Caco-2 (cell line): Measurements from ENCODE around the gene NADK2. TPM values are rescaled to one million over a fixed set of nuclear protein-coding genes. Genes with fewer than 3 reads are reported as not detected.
"Not testable (repeated sequence)": the region's sequence is repeated elsewhere in the genome, so short reads cannot be mapped to it uniquely, and the experiment has no call there.

Source experiments
- BruUV-seq: library from RNA; stranded (reverse); fragments of 400-500 nt; replicated peaks from 2 replicates; lab custom pipeline; 2021; lab: Mats Ljungman, UMichigan
- CTCF ChIA-PET: fragments of 300-600 bp; sonication (Branson Sonifier 250); formaldehyde crosslinking; loops from one replicate; lab custom pipeline; 2022; ENCODE audit warnings: antibody characterized with exemption; lab: Charles Lee
- POLR2A ChIA-PET: fragments of 300-600 bp; sonication (Branson Sonifier 250); formaldehyde crosslinking; loops from one replicate; lab custom pipeline; 2022; ENCODE audit warnings: antibody characterized with exemption; lab: Charles Lee
- DNase-seq, 2 experiments: peaks; one replicate each; pipeline versions ENCODE4 v3.0.0 to v3.0.0-alpha.2; 2020 to 2022
- H3K27me3 ChIP-seq: replicated peaks from 2 replicates; pipeline ENCODE4 v1.6.0; 2011; ENCODE audit warnings: low read length; ENCODE audit not compliant: control insufficient read depth, insufficient read depth
- H3K36me3 ChIP-seq: 2 replicates; pipeline ENCODE4 v1.5.1; 2011; ENCODE audit warnings: low read length; ENCODE audit not compliant: control insufficient read depth, insufficient read depth
- H3K4me1 ChIP-seq: fragments of 250-450 bp; sonication (Bioruptor Pico); 2 replicates; pipeline ENCODE4 v1.5.1; 2020; ENCODE audit warnings: mild to moderate bottlenecking
- H3K4me3 ChIP-seq: 2 replicates; pipeline ENCODE4 v1.5.1; 2011; ENCODE audit warnings: low read depth, mild to moderate bottlenecking, control low read depth, low read length
- H3K9me3 ChIP-seq: fragments of 250-450 bp; sonication (Bioruptor Pico); 2 replicates; pipeline ENCODE4 v1.5.1; 2020; ENCODE audit warnings: mild to moderate bottlenecking, moderate library complexity
- H3K27ac Mint-ChIP-seq: one replicate; pipeline ENCODE4 v1.8.0; 2022; ENCODE audit warnings: mixed read lengths; ENCODE audit not compliant: unreplicated experiment
- H3K27me3 Mint-ChIP-seq: one replicate; pipeline ENCODE4 v1.8.0; 2022; ENCODE audit warnings: mixed read lengths; ENCODE audit not compliant: insufficient read depth, unreplicated experiment
- H3K36me3 Mint-ChIP-seq: one replicate; pipeline ENCODE4 v1.8.0; 2022; ENCODE audit warnings: mild to moderate bottlenecking, mixed read lengths; ENCODE audit not compliant: insufficient read depth, unreplicated experiment
- H3K4me1 Mint-ChIP-seq: one replicate; pipeline ENCODE4 v1.8.0; 2022; ENCODE audit warnings: low read depth, mixed read lengths; ENCODE audit not compliant: unreplicated experiment
- H3K4me3 Mint-ChIP-seq: one replicate; pipeline ENCODE4 v1.8.0; 2022; ENCODE audit warnings: mild to moderate bottlenecking, moderate library complexity, mixed read lengths; ENCODE audit not compliant: unreplicated experiment
- H3K9me3 Mint-ChIP-seq: one replicate; pipeline ENCODE4 v1.8.0; 2022; ENCODE audit warnings: mixed read lengths; ENCODE audit not compliant: unreplicated experiment
- intact Hi-C: fragments of 100-400 bp; cut with micrococcal nuclease; formaldehyde crosslinking; loops from one replicate; pipeline ENCODE4 v1.10.0; 2022; ENCODE audit not compliant: unreplicated experiment
- total RNA-seq: library from RNA; stranded (reverse); gene quantifications from 2 replicates; pipeline ENCODE4 v1.2.3, GENCODE V29; 2022
- TF ChIP-seq, protein P1 (sequence below), 2 experiments: fragments of 200-600 bp in 1 of 2; IDR thresholded peaks; 1 replicate in 1 of 2; 2 replicates in 1 of 2; pipeline versions ENCODE4 v1.5.1 to v1.8.0; 2011 to 2022; ENCODE audit warnings: antibody characterized with exemption in 1 of 2, control low read depth in 1 of 2, inconsistent platforms in 1 of 2, low read depth in 1 of 2, low read length in 1 of 2, mild to moderate bottlenecking in 1 of 2, moderate library complexity in 1 of 2; ENCODE audit not compliant: insufficient read depth in 1 of 2, severe bottlenecking in 1 of 2, unreplicated experiment in 1 of 2

NADK2 gene
- total RNA-seq, 1 experiment from 2014 or later = 79.4 TPM

DNA sequence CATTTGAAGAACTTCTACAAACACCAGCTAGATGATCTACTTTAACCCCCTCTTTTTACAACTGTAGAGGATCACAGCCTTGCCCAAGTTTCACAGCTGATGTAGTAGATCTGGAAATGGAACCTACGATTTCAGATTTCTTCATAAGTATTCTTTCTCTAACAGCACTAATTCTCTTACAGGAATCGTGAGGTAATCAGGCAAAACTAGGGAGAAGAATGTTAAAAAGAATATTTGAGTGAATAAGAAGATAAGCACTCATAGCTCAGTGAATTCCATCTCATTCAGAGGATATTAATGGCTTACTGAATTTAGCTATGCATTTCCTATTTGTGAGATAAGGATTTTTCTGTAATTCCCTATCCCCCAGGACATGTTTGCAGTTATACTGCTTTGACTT is 42.1 kb downstream of the NADK2 start:
- Histone ChIP-seq H3K9me3 (no peaks in the 10 kb centered on the region), H3K4me3 (no peak overlapping the region), H3K27me3 (no peaks in the 10 kb centered on the region), H3K4me1 (no peaks in the 10 kb centered on the region), H3K36me3 (peaks cover 1% of the 10 kb centered on the region; the same call in 1 of the 2 replicates)
- no peaks in the 10 kb centered on the region for H3K9me3 Mint-ChIP-seq
- no peak overlapping the region for H3K27ac Mint-ChIP-seq
- no peaks in the 10 kb centered on the region for H3K27me3 Mint-ChIP-seq
- no TSS peak for BruUV-seq
- TF ChIP-seq, protein P1, sequence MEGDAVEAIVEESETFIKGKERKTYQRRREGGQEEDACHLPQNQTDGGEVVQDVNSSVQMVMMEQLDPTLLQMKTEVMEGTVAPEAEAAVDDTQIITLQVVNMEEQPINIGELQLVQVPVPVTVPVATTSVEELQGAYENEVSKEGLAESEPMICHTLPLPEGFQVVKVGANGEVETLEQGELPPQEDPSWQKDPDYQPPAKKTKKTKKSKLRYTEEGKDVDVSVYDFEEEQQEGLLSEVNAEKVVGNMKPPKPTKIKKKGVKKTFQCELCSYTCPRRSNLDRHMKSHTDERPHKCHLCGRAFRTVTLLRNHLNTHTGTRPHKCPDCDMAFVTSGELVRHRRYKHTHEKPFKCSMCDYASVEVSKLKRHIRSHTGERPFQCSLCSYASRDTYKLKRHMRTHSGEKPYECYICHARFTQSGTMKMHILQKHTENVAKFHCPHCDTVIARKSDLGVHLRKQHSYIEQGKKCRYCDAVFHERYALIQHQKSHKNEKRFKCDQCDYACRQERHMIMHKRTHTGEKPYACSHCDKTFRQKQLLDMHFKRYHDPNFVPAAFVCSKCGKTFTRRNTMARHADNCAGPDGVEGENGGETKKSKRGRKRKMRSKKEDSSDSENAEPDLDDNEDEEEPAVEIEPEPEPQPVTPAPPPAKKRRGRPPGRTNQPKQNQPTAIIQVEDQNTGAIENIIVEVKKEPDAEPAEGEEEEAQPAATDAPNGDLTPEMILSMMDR (IDR thresholded peaks at IDR 0.05; ENCODE audit: insufficient read depth in 1 of 2, low read depth in 1 of 2, low read length in 1 of 2, severe bottlenecking in 1 of 2, unreplicated experiment in 1 of 2) = no peak
- intact Hi-C loops = no loop called here
- ChIA-PET POLR2A (no interaction called here), CTCF (no interaction called here)
- H3K36me3 Mint-ChIP-seq = peaks cover 49% of the 10 kb centered on the region
- H3K4me3 Mint-ChIP-seq = no peak overlapping the region
- H3K4me1 Mint-ChIP-seq = no peaks in the 10 kb centered on the region
- no peak for DNase-seq

DNA sequence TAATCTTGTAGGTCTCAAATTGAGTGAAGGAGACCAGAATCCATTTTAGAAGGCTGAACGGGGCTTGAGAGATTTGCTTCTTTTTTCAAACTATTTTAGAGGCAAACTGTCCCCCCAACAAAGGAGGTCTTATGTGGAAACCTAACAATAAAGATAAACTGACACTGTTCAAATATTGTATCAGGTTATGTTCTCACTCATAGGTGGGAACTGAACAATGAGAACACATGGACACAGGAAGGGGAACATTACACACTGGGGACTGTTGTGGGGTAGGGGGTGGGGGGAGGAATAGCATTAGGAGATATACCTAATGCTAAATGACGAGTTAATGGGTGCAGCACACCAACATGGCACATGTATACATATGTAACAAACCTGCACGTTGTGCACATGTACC is 42.9 kb downstream of the NADK2 start:
- DNase-seq, H3K27me3 ChIP-seq, H3K4me3 ChIP-seq, H3K4me1 ChIP-seq, H3K9me3 ChIP-seq, H3K27me3 Mint-ChIP-seq, H3K27ac Mint-ChIP-seq, BruUV-seq, H3K4me1 Mint-ChIP-seq, H3K36me3 ChIP-seq, intact Hi-C loops, POLR2A ChIA-PET, H3K4me3 Mint-ChIP-seq, H3K9me3 Mint-ChIP-seq, CTCF ChIA-PET: not testable (repeated sequence)
- H3K36me3 Mint-ChIP-seq = peaks cover 49% of the 10 kb centered on the region

DNA sequence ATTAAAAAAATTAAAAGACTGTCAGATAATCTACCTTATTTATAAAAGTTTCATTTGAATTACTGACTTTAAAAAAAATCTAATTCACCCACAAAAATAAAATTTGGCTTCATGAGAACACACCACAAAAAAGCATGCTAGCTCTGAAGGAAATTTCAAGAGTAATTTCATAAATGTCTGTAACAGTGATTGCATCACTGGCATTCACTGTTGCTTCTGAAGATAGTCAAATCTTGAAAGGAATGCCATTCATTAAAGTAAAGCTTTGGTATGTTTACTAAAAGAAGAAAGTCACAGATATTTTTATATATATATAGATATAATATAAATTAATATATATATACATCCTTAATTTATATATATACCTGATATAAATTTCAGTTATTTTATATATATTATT is 43.4 kb downstream of the NADK2 start:
- no peak for DNase-seq
- no peaks in the 10 kb centered on the region for H3K4me1 ChIP-seq
- no peak overlapping the region for H3K4me3 Mint-ChIP-seq
- H3K36me3 ChIP-seq = peaks cover 1% of the 10 kb centered on the region; the same call in 1 of the 2 replicates
- H3K27me3 ChIP-seq = no peaks in the 10 kb centered on the region
- no TSS peak for BruUV-seq
- H3K9me3 ChIP-seq = no peaks in the 10 kb centered on the region
- ChIA-PET CTCF (no interaction called here), POLR2A (interaction anchor here (0.6 kb wide), 1 partner anchor 44 kb away, joined by 8 read pairs; no protein-coding TSS in a partner anchor)
- no peaks in the 10 kb centered on the region for H3K9me3 Mint-ChIP-seq
- no peak overlapping the region for H3K4me3 ChIP-seq
- intact Hi-C loops = no loop called here
- H3K4me1 Mint-ChIP-seq = no peaks in the 10 kb centered on the region
- no peak overlapping the region for H3K27ac Mint-ChIP-seq
- no peaks in the 10 kb centered on the region for H3K27me3 Mint-ChIP-seq
- TF ChIP-seq, protein P1 (IDR thresholded peaks at IDR 0.05; ENCODE audit: insufficient read depth in 1 of 2, low read depth in 1 of 2, low read length in 1 of 2, severe bottlenecking in 1 of 2, unreplicated experiment in 1 of 2) = no peak
- peaks cover 49% of the 10 kb centered on the region for H3K36me3 Mint-ChIP-seq

DNA sequence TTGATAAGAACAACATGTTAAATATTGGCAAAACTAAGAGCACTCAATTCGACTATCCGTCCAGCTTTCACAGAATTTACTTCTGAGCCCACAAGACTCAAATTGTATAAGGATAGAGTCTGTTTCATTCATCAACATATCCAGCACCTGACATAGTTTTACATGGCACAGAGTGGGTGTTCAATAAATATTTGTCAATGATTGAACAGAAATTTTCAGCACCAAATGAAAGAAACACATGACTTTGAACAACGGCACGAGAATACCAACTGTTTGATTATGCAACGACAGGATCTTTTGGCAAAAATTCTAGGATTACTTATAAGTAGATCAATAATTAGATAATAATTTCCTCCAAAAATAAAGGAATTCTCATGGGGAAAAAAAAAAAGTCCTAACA is 48.0 kb downstream of the NADK2 start:
- Histone ChIP-seq H3K36me3 (no peaks in the 10 kb centered on the region), H3K4me3 (no peak overlapping the region), H3K4me1 (no peaks in the 10 kb centered on the region), H3K9me3 (no peaks in the 10 kb centered on the region; the same call in 1 of the 2 replicates), H3K27me3 (no peaks in the 10 kb centered on the region)
- H3K4me3 Mint-ChIP-seq = no peak overlapping the region
- ChIA-PET POLR2A (no interaction called here), CTCF (no interaction called here)
- TF ChIP-seq, protein P1 (IDR thresholded peaks at IDR 0.05; ENCODE audit: insufficient read depth in 1 of 2, low read depth in 1 of 2, low read length in 1 of 2, severe bottlenecking in 1 of 2, unreplicated experiment in 1 of 2) = no peak
- peaks cover 67% of the 10 kb centered on the region for H3K36me3 Mint-ChIP-seq
- H3K27ac Mint-ChIP-seq = no peak overlapping the region
- H3K9me3 Mint-ChIP-seq = peaks cover 6% of the 10 kb centered on the region
- H3K27me3 Mint-ChIP-seq = no peaks in the 10 kb centered on the region
- H3K4me1 Mint-ChIP-seq = no peaks in the 10 kb centered on the region
- intact Hi-C loops = no loop called here
- BruUV-seq = no TSS peak
- no peak for DNase-seq

DNA sequence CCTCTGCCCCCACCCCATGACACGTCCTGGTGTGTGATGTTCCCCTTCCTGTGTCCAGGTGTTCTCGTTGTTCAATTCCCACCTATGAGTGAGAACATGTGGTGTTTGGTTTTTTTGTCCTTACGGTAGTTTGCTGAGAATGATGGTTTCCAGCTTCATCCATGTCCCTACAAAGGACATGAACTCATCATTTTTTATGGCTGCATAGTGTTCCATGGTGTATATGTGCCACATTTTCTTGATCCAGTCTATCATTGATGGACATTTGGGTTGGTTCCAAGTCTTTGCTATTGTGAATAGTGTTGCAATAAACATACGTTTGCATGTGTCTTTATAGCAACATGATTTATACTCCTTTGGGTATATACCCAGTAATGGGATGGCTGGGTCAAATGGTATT is 57.3 kb downstream of the NADK2 start:
- H3K27me3 Mint-ChIP-seq, H3K27me3 ChIP-seq, H3K36me3 ChIP-seq, intact Hi-C loops, BruUV-seq, H3K4me3 Mint-ChIP-seq, H3K9me3 ChIP-seq, DNase-seq, CTCF ChIA-PET, POLR2A ChIA-PET, H3K27ac Mint-ChIP-seq, H3K4me3 ChIP-seq: not testable (repeated sequence)
- Mint-ChIP-seq H3K36me3 (peaks cover 97% of the 10 kb centered on the region), H3K4me1 (peaks cover 27% of the 10 kb centered on the region), H3K9me3 (peaks cover 32% of the 10 kb centered on the region)
- H3K4me1 ChIP-seq = peaks cover 17% of the 10 kb centered on the region
